HCT116 (cell line): ENCODE data around the gene SULT1E1. TPM values are rescaled to one million over a fixed set of nuclear protein-coding genes. Genes with fewer than 3 reads are reported as not detected.

Source experiments
- ATAC-seq: fragments of 200-7000 bp; cut with Tn5 transposase; 2 replicates; pipeline ENCODE4 v1.9.1; 2020; ENCODE audit warnings: mild to moderate bottlenecking, moderate library complexity
- BruUV-seq: library from RNA; stranded (reverse); fragments of 400-500 nt; replicated peaks from 2 replicates; lab custom pipeline; 2021; lab: Mats Ljungman, UMichigan
- CTCF ChIA-PET: fragments of 300-600 bp; sonication (Branson Sonifier 250); formaldehyde crosslinking; loops from one replicate; lab custom pipeline; 2021; ENCODE audit warnings: antibody characterized with exemption; lab: Charles Lee
- POLR2A ChIA-PET: fragments of 300-600, 350-600 bp; sonication (Branson Sonifier 250); formaldehyde crosslinking; loops from one replicate; lab custom pipeline; 2021; ENCODE audit warnings: antibody characterized with exemption; lab: Charles Lee
- RAD21 ChIA-PET, 2 experiments: fragments of 300-600 bp; sonication (Branson Sonifier 250); formaldehyde crosslinking; loops; one replicate each; lab custom pipeline; 2023; ENCODE audit warnings: low total read pairs in 2 of 2; ENCODE audit not compliant: uncharacterized antibody in 2 of 2, unreplicated experiment in 2 of 2, low non-redundant PET in 1 of 2; lab: Charles Lee
- DNase-seq: peaks from one replicate; pipeline ENCODE4 v3.0.0-alpha.2; 2010; ENCODE audit warnings: low read depth, low spot score
- H2AFZ ChIP-seq: fragments of 200-600 bp; shearing (Covaris generic), sonication (generic); 2 replicates; pipeline ENCODE4 v1.6.1; 2017; ENCODE audit warnings: low read depth, mixed run types, mixed read lengths, antibody characterized with exemption, low read length; ENCODE audit not compliant: poor library complexity, severe bottlenecking
- H3K27ac ChIP-seq: 2 replicates; pipeline ENCODE4 v1.5.1; 2012; ENCODE audit warnings: low read depth, low read length
- H3K27me3 ChIP-seq: fragments of 200-600 bp; sonication (generic); 2 replicates; pipeline ENCODE4 v1.6.1; 2016; ENCODE audit warnings: mixed run types, low read length, mixed read lengths; ENCODE audit not compliant: insufficient read depth
- H3K36me3 ChIP-seq, 2 experiments: fragments of 200-500 bp in 1 of 2; fragments of 200-600 bp in 1 of 2; sonication (Bioruptor generic) in 1 of 2; sonication (generic) in 1 of 2; 2 replicates each; pipeline versions ENCODE4 v1.5.1 to v1.6.1; 2014 to 2016; ENCODE audit warnings: low read length in 2 of 2, inconsistent platforms in 1 of 2, mixed read lengths in 1 of 2, mixed run types in 1 of 2; ENCODE audit not compliant: insufficient read depth in 2 of 2, control insufficient read depth in 1 of 2
- H3K4me1 ChIP-seq, 2 experiments: fragments of 200-600 bp in 1 of 2; sonication (generic) in 1 of 2; 2 replicates each; pipeline versions ENCODE4 v1.5.1 to v1.6.1; 2012 to 2017; ENCODE audit warnings: low read length in 2 of 2, inconsistent platforms in 1 of 2, mild to moderate bottlenecking in 1 of 2, mixed read lengths in 1 of 2, mixed run types in 1 of 2, moderate library complexity in 1 of 2; ENCODE audit not compliant: insufficient read depth in 2 of 2, control insufficient read depth in 1 of 2
- H3K4me2 ChIP-seq: fragments of 200-600 bp; sonication (generic); 2 replicates; pipeline ENCODE4 v1.6.1; 2017; ENCODE audit warnings: mixed run types, low read length, mixed read lengths
- H3K4me3 ChIP-seq, 2 experiments: fragments of 200-600 bp in 1 of 2; sonication (generic) in 1 of 2; replicated peaks in 1 of 2; 2 replicates each; pipeline ENCODE4 v1.5.1; 2011 to 2016; ENCODE audit warnings: low read length in 2 of 2, control low read depth in 1 of 2, low read depth in 1 of 2, mild to moderate bottlenecking in 1 of 2, mixed read lengths in 1 of 2, mixed run types in 1 of 2
- H3K79me2 ChIP-seq: fragments of 200-600 bp; sonication (generic); 2 replicates; pipeline ENCODE4 v1.6.1; 2017; ENCODE audit warnings: mild to moderate bottlenecking, mixed run types, low read length, moderate library complexity, mixed read lengths; ENCODE audit not compliant: insufficient read depth
- H3K9ac ChIP-seq: fragments of 200-600 bp; sonication (generic); 2 replicates; pipeline ENCODE4 v1.6.1; 2016; ENCODE audit warnings: low read length, mixed read lengths
- H3K9me2 ChIP-seq: fragments of 200-600 bp; sonication (generic), shearing (Covaris generic); 2 replicates; pipeline ENCODE4 v1.6.1; 2017; ENCODE audit warnings: mixed run types, mild to moderate bottlenecking, moderate library complexity; ENCODE audit not compliant: insufficient read depth
- H3K9me3 ChIP-seq, 2 experiments: fragments of 200-500 bp in 1 of 2; fragments of 200-600 bp in 1 of 2; sonication (Bioruptor generic) in 1 of 2; sonication (generic) in 1 of 2; 2 replicates each; pipeline ENCODE4 v1.6.1; 2014 to 2017; ENCODE audit warnings: low read length in 2 of 2, mixed read lengths in 2 of 2, inconsistent platforms in 1 of 2, low read depth in 1 of 2, mild to moderate bottlenecking in 1 of 2, mixed run types in 1 of 2, moderate library complexity in 1 of 2; ENCODE audit not compliant: control insufficient read depth in 1 of 2, insufficient read depth in 1 of 2
- H4K20me1 ChIP-seq: fragments of 200-600 bp; sonication (generic), shearing (Covaris generic); 2 replicates; pipeline ENCODE4 v1.6.1; 2017; ENCODE audit warnings: mixed run types, mild to moderate bottlenecking, moderate library complexity; ENCODE audit not compliant: insufficient read depth
- CEBPB ChIP-seq: IDR thresholded peaks from 2 replicates; pipeline ENCODE4 v1.6.1; 2012; ENCODE audit warnings: low read depth
- ELF1 ChIP-seq: IDR thresholded peaks from 2 replicates; pipeline ENCODE4 v1.6.1; 2012; ENCODE audit warnings: low read depth, borderline replicate concordance
- EZH2 ChIP-seq: fragments of 200-600 bp; sonication (generic); IDR thresholded peaks from 2 replicates; pipeline ENCODE4 v1.6.1; 2017; ENCODE audit warnings: antibody characterized with exemption, mixed run types
- MAX ChIP-seq: IDR thresholded peaks from 2 replicates; pipeline ENCODE4 v1.6.1; 2012
- RAD21 ChIP-seq: IDR thresholded peaks from 2 replicates; pipeline ENCODE4 v1.6.1; 2012; ENCODE audit warnings: low read depth, mild to moderate bottlenecking
- REST ChIP-seq: IDR thresholded peaks from 2 replicates; pipeline ENCODE4 v1.6.1; 2012; ENCODE audit warnings: low read depth
- SIN3A ChIP-seq: IDR thresholded peaks from 2 replicates; pipeline ENCODE4 v1.6.1; 2012; ENCODE audit warnings: low read depth
- SRF ChIP-seq: IDR thresholded peaks from 2 replicates; pipeline ENCODE4 v1.6.1; 2012; ENCODE audit warnings: low read depth
- intact Hi-C: fragments of 100-400 bp; cut with micrococcal nuclease; formaldehyde crosslinking; loops from 2 replicates; pipeline ENCODE4 v1.10.0; 2022
- total RNA-seq: library from RNA; stranded (reverse); gene quantifications from one replicate; pipeline ENCODE4 v1.2.1, GENCODE V29; 2021; ENCODE audit not compliant: unreplicated experiment

The SULT1E1 gene
- total RNA-seq, 1 experiment from 2014 or later, result not detected

- TF ChIP-seq REST, result no peak
- TF ChIP-seq, all 23 proteins: peak for 0
Measured at GRCh38 chr4:69855822-69856221, 4.1 kb downstream of the SULT1E1 start (continued).

GRCh38 chr4:69849969-69850368 is 10.0 kb downstream of the SULT1E1 start:
- H3K79me2 ChIP-seq, result no peaks in the 10 kb centered on the region
- RAD21 ChIA-PET, result no interaction called here
- DNase-seq (no peak), ATAC-seq (no peak)
- no peak overlapping the region for H3K27ac ChIP-seq
- H3K4me2 ChIP-seq, result no peak overlapping the region
- BruUV-seq, result no TSS peak
- intact Hi-C loops, result no loop called here
- no peak overlapping the region for H2AFZ ChIP-seq
- H3K4me1 ChIP-seq, result no peaks in the 10 kb centered on the region
- no peaks in the 10 kb centered on the region for H3K9me3 ChIP-seq
- H3K4me3 ChIP-seq, result no peak overlapping the region
- no peaks in the 10 kb centered on the region for H4K20me1 ChIP-seq
- H3K36me3 ChIP-seq, result no peaks in the 10 kb centered on the region
- H3K27me3 ChIP-seq, result no peaks in the 10 kb centered on the region
- no peak overlapping the region for H3K9ac ChIP-seq
- H3K9me2 ChIP-seq, result no peaks in the 10 kb centered on the region
- TF ChIP-seq EZH2, result no peak
- no peak for TF ChIP-seq SIN3A
- no peak for TF ChIP-seq SRF
- TF ChIP-seq MAX, result no peak
- TF ChIP-seq RAD21, result no peak
- no peak for TF ChIP-seq CEBPB
- TF ChIP-seq ELF1, result no peak
- CTCF ChIA-PET, result no interaction called here
- POLR2A ChIA-PET, result no interaction called here
